Activated CD4-positive, alpha-beta T cell treated with anti-CD3 and anti-CD28 coated beads, Interleukin-2, amount 50 U/mL, for 24 hours (primary cell): ENCODE measurements around the gene XIRP2.
"Not testable (repeated sequence)": the region's sequence is repeated elsewhere in the genome, so short reads cannot be mapped to it uniquely, and the experiment has no call there.

ENCODE experiments used
- DNase-seq, 2 donors: peaks; one replicate each; pipeline ENCODE4 v3.0.0-alpha.2; 2020; ENCODE audit warnings: low read depth in 1 of 2, low spot score in 1 of 2

XIRP2 gene

DNA sequence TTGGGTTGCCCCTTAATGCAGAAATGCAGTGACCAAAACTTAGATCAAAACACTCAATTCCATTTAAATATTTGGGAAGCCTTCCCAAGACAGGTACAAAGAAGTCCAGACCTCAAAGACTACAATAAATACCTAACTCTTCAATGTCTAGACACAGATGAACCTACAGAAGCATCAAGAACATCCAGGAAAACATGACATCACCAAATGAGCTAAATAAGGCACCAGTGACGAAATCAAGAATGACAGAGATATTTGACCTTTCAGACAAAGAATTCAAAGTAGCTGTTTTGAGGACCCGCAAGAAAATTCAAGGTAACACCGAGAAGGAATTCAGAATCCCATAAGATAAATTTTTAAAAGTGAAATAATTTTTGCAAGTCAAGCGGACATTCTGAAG lies 140.2 kb downstream of the XIRP2 start:
- no peak for DNase-seq

DNA sequence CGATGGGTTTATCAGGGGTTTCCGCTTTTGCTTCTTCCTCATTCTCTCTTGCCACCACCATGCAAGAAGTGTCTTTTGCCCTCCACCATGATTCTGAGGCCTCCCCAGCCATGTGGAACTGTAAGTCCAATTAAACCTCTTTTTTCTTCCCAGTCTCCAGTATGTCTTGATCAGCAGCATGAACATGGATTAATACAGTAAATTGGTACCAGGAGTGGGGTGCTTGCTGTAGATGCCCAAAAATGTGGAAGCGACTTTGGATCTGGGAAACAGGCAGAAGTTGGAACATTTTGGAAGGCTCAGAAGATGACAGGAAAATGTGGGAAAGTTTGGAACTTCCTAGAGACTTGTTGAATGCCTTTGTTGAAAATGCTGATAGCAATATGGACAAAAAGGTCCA lies 146.7 kb downstream of the XIRP2 start:
- DNase-seq, result not testable (repeated sequence)

DNA sequence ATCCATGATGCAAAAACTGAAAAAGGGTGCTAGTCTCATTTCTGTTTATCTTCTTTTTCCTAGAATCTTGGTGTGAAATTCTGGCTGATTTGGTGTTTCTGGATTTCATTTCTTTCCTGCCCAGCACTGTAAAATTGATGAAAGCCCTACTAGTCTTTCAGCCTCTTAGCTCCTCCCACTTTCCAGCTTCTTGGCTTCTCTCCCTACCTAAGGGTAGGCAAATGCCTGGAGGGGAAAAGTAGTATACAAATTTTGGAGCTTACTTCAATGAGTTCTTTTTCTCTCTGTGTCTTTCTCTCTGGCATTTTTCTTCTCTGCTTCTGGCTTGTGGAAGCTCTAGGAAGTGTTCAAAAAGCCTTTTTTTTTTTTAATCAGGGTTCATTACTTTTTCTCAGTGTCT lies 160.5 kb downstream of the XIRP2 start:
- DNase-seq, result no peak

DNA sequence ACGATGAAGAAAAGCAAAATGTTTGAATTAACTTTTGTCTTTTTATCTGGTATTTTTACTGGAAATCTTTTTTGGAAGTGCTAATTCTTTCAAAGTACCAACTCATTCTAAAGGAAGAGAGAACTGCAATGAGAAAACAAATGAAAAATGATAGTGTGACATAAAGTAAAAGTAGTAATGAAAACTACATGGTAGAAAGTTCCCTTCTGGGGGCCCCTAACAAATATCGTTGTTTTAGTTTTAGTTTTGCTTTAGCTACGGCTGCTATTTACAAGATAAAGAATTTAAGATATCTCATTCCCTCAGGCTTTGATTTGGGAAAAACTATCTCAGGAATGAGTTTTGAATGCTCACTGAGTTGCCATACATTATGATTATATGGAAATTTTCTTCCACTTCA lies 161.4 kb downstream of the XIRP2 start:
- no peak for DNase-seq

GRCh38 chr2:167052825-167053224 lies 164.5 kb downstream of the XIRP2 start:
- no peak for DNase-seq

GRCh38 chr2:167054881-167055280 lies 166.6 kb downstream of the XIRP2 start:
- DNase-seq, result no peak

- no peak for DNase-seq
These were observed 169.2 kb downstream of the XIRP2 start for GRCh38 chr2:167057446-167057845.

DNA sequence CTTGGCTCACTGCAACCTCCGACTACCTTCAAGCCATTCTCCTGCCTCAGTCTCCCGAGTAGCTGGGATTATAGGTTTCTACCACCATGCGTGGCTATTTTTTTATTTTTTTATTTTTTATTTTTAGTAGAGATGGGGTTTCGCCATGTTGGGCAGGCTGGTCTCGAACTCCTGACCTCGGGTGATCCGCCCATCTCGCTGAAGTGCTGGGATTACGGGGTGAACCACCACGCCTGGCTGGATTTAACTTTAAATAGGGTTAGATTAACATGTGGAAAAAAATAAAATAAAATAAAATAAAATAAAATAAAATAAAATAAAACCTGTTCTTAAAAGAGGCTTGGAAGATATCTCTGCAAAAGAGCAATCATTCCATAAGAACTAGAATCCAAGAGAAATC lies 170.9 kb downstream of the XIRP2 start:
- DNase-seq, result no peak

GRCh38 chr2:167069855-167070254 lies 181.6 kb downstream of the XIRP2 start:
- no peak for DNase-seq

- DNase-seq, result not testable (repeated sequence)
These were observed 187.4 kb downstream of the XIRP2 start for GRCh38 chr2:167075708-167076107.

DNA sequence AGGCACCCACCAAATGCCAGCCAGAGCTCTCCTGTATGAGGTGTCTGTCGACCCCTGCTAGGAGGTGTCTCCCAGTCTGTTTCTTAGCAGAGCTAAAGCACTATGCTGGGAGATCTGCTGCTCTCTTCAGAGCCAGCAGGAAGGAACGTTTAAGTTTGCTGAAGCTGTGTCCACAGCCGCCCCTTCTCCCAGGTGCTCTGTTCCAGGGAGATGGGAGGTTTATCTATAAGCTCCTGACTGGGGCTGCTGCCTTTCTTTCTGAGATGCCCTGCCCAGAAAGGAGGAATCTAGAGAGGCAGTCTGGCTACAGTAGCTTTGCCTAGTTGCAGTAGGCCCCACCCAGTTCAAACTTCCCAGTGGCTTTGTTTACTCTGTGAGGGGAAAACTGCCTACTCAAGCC lies 210.7 kb downstream of the XIRP2 start:
- not testable (repeated sequence) for DNase-seq

DNA sequence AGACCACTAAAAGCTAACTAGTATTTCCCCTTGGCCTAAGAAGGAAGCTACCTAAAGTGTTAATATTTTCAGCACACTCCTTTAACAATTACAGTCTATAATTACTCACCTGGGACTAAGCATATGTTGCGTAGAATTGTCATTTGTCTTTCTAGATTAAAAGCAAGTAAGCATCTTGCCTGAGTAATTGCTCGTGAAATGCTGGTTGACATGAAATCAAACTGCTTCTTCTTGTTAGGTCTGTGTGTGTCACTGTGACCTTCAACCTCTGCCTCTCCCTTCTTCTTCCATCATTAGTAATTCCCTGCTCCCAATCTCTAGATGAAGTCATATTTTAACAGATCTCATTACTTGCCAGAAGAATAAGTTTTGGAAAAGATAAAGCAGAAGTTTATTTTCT lies 212.2 kb downstream of the XIRP2 start:
- no peak for DNase-seq

DNA sequence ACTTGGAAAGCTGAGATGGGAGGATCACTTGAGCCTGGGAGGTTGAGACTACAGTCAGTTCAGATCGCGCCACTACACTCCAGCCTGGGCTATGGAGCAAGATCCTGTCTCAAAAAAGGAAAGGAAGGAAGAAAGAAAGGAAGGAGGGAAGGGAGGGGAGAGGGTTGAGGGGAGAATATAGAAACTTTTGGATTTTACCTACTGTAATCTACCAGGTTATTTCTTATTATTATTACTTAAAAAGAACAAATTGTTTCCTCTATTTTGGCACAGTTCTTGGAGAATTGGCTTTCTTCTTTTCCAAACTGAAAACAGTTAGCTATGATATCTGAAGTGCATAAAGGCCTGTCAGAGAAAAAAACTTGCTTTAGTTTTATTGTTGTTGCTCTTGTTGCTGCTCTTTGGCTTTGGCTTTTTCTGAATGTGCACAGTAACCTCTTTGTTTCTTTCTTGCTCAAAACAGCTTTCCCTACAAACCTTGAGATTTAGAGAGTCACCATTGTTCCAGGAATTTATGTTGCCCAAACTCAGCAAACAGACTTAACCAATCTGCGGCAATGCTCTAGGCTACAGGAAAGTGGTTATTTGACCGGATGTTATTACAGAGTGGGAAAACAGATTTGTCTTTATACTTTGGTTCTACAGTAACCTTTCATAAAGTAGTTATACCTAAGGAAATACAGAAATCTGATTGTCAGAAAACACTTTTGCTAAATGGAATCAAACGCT lies 214.9 kb downstream of the XIRP2 start:
- DNase-seq, result no peak

DNA sequence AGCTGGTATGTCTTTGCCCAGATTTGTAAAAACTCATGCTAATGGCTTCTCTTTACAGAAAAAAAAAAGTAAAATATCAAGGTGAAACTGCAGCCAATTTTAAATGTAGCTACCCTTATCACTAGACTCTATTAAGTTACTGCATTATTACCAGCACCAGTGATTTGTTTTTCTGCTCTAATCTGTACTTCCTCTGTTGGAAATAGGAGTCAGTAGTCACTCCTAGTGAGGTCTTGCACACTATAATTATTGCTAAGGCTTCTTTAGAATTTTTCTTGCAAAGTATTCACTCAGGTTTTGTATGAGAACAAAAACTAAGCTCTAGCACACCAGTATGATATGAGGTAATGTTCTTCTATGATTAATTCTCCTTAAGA lies 215.5 kb downstream of the XIRP2 start:
- DNase-seq, result no peak

DNA sequence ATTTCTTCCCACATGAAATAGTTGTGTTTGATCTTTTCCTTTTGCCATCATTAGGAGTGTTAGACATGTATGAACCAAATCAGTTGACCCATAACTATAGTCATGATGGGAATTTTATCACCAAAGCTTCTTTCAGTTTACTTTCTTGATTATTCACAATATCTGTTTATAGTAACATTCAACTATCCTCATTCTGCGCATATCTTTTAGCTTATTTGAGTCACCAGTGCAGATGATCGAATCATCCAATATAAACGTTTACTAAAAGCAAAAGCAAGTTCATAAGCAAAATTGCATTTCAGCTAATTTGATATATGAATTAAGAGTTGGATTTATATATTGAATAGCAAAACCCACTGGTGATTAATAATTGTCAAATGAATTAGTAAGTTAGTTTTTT lies 216.4 kb downstream of the XIRP2 start:
- no peak for DNase-seq

- DNase-seq, result not testable (repeated sequence)
These were observed 221.4 kb downstream of the XIRP2 start for GRCh38 chr2:167109682-167110081.

GRCh38 chr2:167110345-167110744 lies 222.1 kb downstream of the XIRP2 start:
- no peak for DNase-seq

- DNase-seq, result no peak
These were observed 225.7 kb downstream of the XIRP2 start for GRCh38 chr2:167114018-167114417.

DNA sequence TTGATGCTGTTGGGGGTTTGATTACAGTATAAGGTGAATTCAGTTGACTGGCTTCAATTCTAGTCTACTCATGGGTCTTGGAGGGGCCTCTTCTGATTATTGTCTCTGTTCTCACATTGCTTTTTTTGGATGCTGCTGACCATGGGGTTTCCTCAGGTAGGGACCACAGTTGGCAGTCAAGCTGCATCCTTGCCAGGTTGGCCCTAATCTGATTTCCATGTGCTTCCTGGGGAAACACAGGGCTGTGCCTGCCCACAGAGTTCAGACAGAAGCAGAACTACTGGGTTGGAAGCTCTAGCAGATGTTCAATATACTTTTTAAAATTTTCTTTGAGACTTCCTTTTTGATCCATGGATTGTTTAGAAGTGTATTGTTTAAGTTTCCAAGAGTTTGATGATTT lies 227.3 kb downstream of the XIRP2 start:
- no peak for DNase-seq

DNA sequence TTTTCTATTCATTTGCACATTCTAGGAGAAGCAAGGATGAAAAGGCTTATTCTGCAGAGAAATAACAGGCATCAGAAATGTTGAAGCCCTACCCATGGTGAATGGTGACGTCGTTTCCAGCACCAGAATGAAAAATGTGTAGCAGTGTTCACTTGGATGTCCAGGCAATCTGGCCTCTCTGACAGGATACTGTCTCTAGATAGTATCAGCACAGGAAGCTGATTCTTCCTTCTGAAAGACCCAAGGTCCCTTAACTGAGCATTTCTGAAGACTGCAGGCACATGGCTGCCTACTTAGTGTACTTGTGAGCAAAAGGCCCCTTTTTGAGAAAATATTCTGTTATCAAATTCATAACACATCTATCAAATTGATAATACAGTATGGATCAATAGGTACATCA lies 234.1 kb downstream of the XIRP2 start:
- DNase-seq, result no peak

- no peak for DNase-seq
These were observed 237.9 kb downstream of the XIRP2 start for GRCh38 chr2:167126165-167126564.

DNA sequence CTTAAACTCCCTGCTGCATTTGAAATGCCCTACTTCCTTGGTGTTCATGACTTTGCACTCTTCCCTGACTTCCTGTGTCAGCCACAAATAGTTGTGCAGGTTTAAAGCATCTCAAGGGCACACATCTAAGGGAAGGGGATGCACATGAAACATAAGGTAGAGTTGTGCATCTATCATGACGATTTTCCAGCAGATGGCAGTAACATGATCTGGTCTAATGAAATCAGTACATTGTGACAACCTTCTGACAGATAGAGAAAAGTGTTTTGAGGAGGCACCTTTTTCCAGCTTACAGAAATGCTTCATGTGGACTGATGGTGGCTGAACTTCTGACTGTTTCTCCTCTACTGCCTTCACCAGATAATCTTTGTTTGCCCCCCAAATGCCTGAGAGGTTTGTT lies 238.9 kb downstream of the XIRP2 start:
- DNase-seq, result no peak

GRCh38 chr2:167128130-167128529 lies 239.8 kb downstream of the XIRP2 start:
- DNase-seq, result no peak

GRCh38 chr2:167132066-167132465 lies 243.8 kb downstream of the XIRP2 start:
- no peak for DNase-seq
